K562 (cell line): ENCODE measurements around the gene SHLD1. TPM values are rescaled to one million over a fixed set of nuclear protein-coding genes. Genes with fewer than 3 reads are reported as not detected.

ENCODE experiments used
- E2F6 ChIP-seq, 2 experiments: IDR thresholded peaks; 2 replicates each; pipeline ENCODE4 v1.6.1; 2011; ENCODE audit warnings: borderline replicate concordance in 1 of 2, control low read depth in 1 of 2, low read depth in 1 of 2, low read length in 1 of 2, mild to moderate bottlenecking in 1 of 2, mixed read lengths in 1 of 2, moderate library complexity in 1 of 2; ENCODE audit not compliant: insufficient read depth in 1 of 2, insufficient read length in 1 of 2, poor library complexity in 1 of 2, severe bottlenecking in 1 of 2; ENCODE audit errors: extremely low read depth in 1 of 2
- ELF4 ChIP-seq: fragments of 450-650 bp; formaldehyde crosslinking; IDR thresholded peaks from 2 replicates; pipeline ENCODE4 v1.4.0; 2022; ENCODE audit warnings: missing genetic modification characterization
- JUND ChIP-seq, 2 experiments: IDR thresholded peaks; 2 replicates in 1 of 2; 3 replicates in 1 of 2; pipeline ENCODE4 v1.6.1; 2011; ENCODE audit warnings: borderline replicate concordance in 2 of 2, low read depth in 2 of 2, low read length in 2 of 2, improper control_type of control experiment in 1 of 2, missing biosample characterization in 1 of 2, missing genetic modification characterization in 1 of 2, missing genetic modification reagents in 1 of 2
- MAFK ChIP-seq: IDR thresholded peaks from 2 replicates; pipeline ENCODE4 v1.6.1; 2011; ENCODE audit warnings: low read length, improper control_type of control experiment
- MLX ChIP-seq, 2 experiments: fragments of 450-650 bp in 1 of 2; sonication (generic) in 1 of 2; formaldehyde crosslinking; conservative IDR thresholded peaks; 2 replicates each; pipeline versions ENCODE4 v1.4.0 to v1.8.1; 2020 to 2022; ENCODE audit warnings: mild to moderate bottlenecking in 1 of 2, missing genetic modification reagents in 1 of 2
- TBL1XR1 ChIP-seq, 2 experiments: IDR thresholded peaks; 2 replicates each; pipeline ENCODE4 v1.6.1; 2012; ENCODE audit warnings: improper control_type of control experiment in 2 of 2, low read length in 2 of 2, mild to moderate bottlenecking in 1 of 2
- XRCC5 ChIP-seq: fragments of 200-400 bp; formaldehyde crosslinking; IDR thresholded peaks from 2 replicates; pipeline ENCODE4 v1.6.1; 2017; ENCODE audit warnings: low read depth, mild to moderate bottlenecking, low read length
- ZNF668 ChIP-seq: fragments of 250-450 bp; sonication (Bioruptor Pico); IDR thresholded peaks from 2 replicates; pipeline ENCODE4 v1.8.0; 2022; ENCODE audit warnings: mild to moderate bottlenecking, inconsistent platforms
- ZNF707 ChIP-seq: fragments of 250-450 bp; sonication (Bioruptor Pico); conservative IDR thresholded peaks from 2 replicates; pipeline ENCODE4 v1.8.0; 2022; ENCODE audit warnings: inconsistent platforms, mild to moderate bottlenecking, moderate library complexity
- ZNF77 ChIP-seq: fragments of 250-450 bp; sonication (Bioruptor Pico); IDR thresholded peaks from 2 replicates; pipeline ENCODE4 v1.5.0; 2020
- polyA plus RNA-seq, 8 experiments: library from polyadenylated mRNA; depleted of rRNA in 4 of 8; stranded (reverse) in 5 of 8; unstranded in 3 of 8; fragments of >200 nt; fragmentation: Nextera tagmentation in 2 of 8; fragmentation: Illumina TruSeq in 1 of 8; extraction: Ambion mirVana in 2 of 8; extraction: Trizol in 1 of 8; gene quantifications; 2 replicates each; pipeline versions ENCODE4 v1.2.1 to v1.2.3, GENCODE V29; 2011 to 2014; ENCODE audit warnings: inconsistent platforms in 1 of 8, missing spikeins in 1 of 8
- total RNA-seq, 7 experiments: library from RNA; depleted of rRNA in 6 of 7; stranded (reverse); fragments of >200 nt in 6 of 7; fragmentation: Illumina TruSeq in 2 of 7; extraction: Trizol in 2 of 7; gene quantifications; 2 replicates each; pipeline versions ENCODE4 v1.2.1 to v1.2.3, GENCODE V29; 2011 to 2021; ENCODE audit warnings: low replicate concordance in 1 of 7
- TF ChIP-seq, protein P1 (sequence below): sonication (generic); formaldehyde crosslinking; IDR thresholded peaks from 2 replicates; pipeline ENCODE4 v1.8.0; 2023; ENCODE audit warnings: missing genetic modification reagents, mild to moderate bottlenecking, borderline replicate concordance

SHLD1 gene
- total and polyA plus RNA-seq, 9 of the 15 experiments (the other 6 are each of a cell fraction or from before 2014, with no cell fraction given), result 3.7 to 21.6 (median 8.2) TPM

DNA sequence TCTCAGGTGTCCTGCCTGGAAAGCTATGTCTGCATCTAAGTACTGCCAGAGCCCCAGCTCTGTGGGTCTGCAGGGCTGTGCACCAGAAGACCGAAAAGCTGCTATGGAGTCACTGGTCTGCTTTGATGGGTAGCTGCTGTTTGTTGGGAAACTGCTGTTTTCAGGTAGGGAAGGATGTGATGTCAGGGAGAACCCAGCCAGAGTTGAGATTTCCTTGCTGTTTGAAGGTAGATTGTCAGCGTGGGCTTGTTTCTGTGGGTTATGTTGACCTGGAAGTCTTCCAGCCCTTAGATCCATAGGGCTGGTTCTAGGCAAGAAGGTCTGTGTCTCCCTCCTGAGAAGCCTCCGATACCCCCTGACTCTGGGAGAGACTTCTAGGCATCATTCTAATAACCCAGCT, 12.2 kb upstream of the SHLD1 start (continued):
- TF ChIP-seq, protein P1, sequence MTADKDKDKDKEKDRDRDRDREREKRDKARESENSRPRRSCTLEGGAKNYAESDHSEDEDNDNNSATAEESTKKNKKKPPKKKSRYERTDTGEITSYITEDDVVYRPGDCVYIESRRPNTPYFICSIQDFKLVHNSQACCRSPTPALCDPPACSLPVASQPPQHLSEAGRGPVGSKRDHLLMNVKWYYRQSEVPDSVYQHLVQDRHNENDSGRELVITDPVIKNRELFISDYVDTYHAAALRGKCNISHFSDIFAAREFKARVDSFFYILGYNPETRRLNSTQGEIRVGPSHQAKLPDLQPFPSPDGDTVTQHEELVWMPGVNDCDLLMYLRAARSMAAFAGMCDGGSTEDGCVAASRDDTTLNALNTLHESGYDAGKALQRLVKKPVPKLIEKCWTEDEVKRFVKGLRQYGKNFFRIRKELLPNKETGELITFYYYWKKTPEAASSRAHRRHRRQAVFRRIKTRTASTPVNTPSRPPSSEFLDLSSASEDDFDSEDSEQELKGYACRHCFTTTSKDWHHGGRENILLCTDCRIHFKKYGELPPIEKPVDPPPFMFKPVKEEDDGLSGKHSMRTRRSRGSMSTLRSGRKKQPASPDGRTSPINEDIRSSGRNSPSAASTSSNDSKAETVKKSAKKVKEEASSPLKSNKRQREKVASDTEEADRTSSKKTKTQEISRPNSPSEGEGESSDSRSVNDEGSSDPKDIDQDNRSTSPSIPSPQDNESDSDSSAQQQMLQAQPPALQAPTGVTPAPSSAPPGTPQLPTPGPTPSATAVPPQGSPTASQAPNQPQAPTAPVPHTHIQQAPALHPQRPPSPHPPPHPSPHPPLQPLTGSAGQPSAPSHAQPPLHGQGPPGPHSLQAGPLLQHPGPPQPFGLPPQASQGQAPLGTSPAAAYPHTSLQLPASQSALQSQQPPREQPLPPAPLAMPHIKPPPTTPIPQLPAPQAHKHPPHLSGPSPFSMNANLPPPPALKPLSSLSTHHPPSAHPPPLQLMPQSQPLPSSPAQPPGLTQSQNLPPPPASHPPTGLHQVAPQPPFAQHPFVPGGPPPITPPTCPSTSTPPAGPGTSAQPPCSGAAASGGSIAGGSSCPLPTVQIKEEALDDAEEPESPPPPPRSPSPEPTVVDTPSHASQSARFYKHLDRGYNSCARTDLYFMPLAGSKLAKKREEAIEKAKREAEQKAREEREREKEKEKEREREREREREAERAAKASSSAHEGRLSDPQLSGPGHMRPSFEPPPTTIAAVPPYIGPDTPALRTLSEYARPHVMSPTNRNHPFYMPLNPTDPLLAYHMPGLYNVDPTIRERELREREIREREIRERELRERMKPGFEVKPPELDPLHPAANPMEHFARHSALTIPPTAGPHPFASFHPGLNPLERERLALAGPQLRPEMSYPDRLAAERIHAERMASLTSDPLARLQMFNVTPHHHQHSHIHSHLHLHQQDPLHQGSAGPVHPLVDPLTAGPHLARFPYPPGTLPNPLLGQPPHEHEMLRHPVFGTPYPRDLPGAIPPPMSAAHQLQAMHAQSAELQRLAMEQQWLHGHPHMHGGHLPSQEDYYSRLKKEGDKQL (CRISPR knock-in tag), result no peak
- no peak for TF ChIP-seq ZNF77 (CRISPR knock-in tag)
- TF ChIP-seq E2F6 (IDR thresholded peaks at IDR 0.05; ENCODE audit: borderline replicate concordance in 1 of 2, extremely low read depth in 1 of 2, insufficient read depth in 1 of 2, insufficient read length in 1 of 2, low read depth in 1 of 2, low read length in 1 of 2, poor library complexity in 1 of 2, severe bottlenecking in 1 of 2), result no peak
- TF ChIP-seq JUND (IDR thresholded peaks at IDR 0.05; ENCODE audit: borderline replicate concordance, low read depth, low read length), result no peak
- no peak for TF ChIP-seq JUND (tag; IDR thresholded peaks at IDR 0.05; ENCODE audit: borderline replicate concordance, low read depth, low read length)
- TF ChIP-seq ZNF668 (CRISPR knock-in tag), result no peak
- no peak for TF ChIP-seq MLX (CRISPR knock-in tag; conservative IDR thresholded peaks at IDR 0.05)
- no peak for TF ChIP-seq MAFK
- TF ChIP-seq XRCC5, result no peak
- TF ChIP-seq ELF4 (CRISPR knock-in tag), result no peak
- TF ChIP-seq ZNF707 (CRISPR knock-in tag), result no peak
- TF ChIP-seq TBL1XR1 (IDR thresholded peaks at IDR 0.05; ENCODE audit: low read length in 2 of 2), result no peak
